Upper lobe of left lung (tissue), 4 donors: ENCODE measurements around the gene PGRMC1.
"Not testable (repeated sequence)": the region's sequence is repeated elsewhere in the genome, so short reads cannot be mapped to it uniquely, and the experiment has no call there.

ENCODE experiments used
- CTCF ChIP-seq, 6 experiments: fragments of 450-650 bp in 4 of 6; fragments of 200-600 bp in 2 of 6; sonication (generic) in 2 of 6; IDR thresholded peaks; one replicate each; pipeline ENCODE4 v1.5.1; 2016 to 2019; ENCODE audit warnings: antibody characterized with exemption in 6 of 6
- EP300 ChIP-seq, 4 donors: sonication (generic); formaldehyde crosslinking; IDR thresholded peaks; one replicate each; pipeline ENCODE4 v1.5.1; 2017; ENCODE audit warnings: antibody characterized with exemption in 4 of 4, control low read depth in 2 of 4
- POLR2A ChIP-seq, 4 donors: fragments of 450-650 bp; IDR thresholded peaks; one replicate each; pipeline ENCODE4 v1.5.1; 2016 to 2017; ENCODE audit warnings: antibody characterized with exemption in 4 of 4, mild to moderate bottlenecking in 2 of 4
- POLR2AphosphoS5 ChIP-seq, 2 donors: sonication (generic); formaldehyde crosslinking; IDR thresholded peaks; one replicate each; pipeline ENCODE4 v1.5.1; 2017; ENCODE audit warnings: antibody characterized with exemption in 2 of 2

DNA sequence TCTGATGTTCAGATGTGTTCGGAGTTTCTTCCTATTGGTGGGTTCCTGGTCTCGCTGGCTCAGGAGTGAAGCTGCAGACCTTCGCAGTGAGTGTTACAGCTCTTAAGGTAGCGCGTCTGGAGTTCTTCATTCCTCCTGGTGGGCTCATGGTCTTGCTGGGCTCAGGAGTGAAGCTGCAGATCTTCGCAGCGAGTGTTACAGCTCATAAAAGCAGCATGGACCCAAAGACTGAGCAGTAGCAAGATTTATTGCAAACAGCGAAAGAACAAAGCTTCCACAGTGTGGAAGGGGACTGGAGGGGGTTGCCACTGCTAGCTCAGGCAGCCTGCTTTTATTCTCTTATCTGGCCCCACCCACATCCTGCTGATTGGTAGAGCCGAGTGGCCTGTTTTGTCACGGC, 28.6 kb upstream of the PGRMC1 start:
- TF ChIP-seq CTCF, POLR2A, EP300, POLR2AphosphoS5 (IDR thresholded peaks at IDR 0.05): not testable (repeated sequence)
